DND-41 (cell line): ENCODE data around the gene LMX1A.

Experiments
- ATAC-seq: fragments of 200-7000 bp; cut with Tn5 transposase; 3 replicates; pipeline ENCODE4 v1.9.1; 2021; ENCODE audit warnings: low read depth; ENCODE audit not compliant: insufficient read depth
- DNase-seq: peaks from one replicate; pipeline ENCODE4 v3.0.0-alpha.2; 2020
- H2AFZ ChIP-seq: 2 replicates; pipeline ENCODE4 v1.6.0; 2012; ENCODE audit warnings: low read depth, low read length
- H3K27ac ChIP-seq: 2 replicates; pipeline ENCODE4 v1.5.1; 2012; ENCODE audit warnings: low read length, inconsistent platforms
- H3K27me3 ChIP-seq: fragments of 200-600 bp; sonication (generic); 2 replicates; pipeline ENCODE4 v1.6.0; 2012; ENCODE audit warnings: low read length, mild to moderate bottlenecking, inconsistent platforms; ENCODE audit not compliant: insufficient read depth, poor library complexity
- H3K36me3 ChIP-seq: 2 replicates; pipeline ENCODE4 v1.5.1; 2012; ENCODE audit warnings: low read length, inconsistent platforms; ENCODE audit not compliant: insufficient read depth
- H3K4me1 ChIP-seq: 2 replicates; pipeline ENCODE4 v1.5.1; 2012; ENCODE audit warnings: mild to moderate bottlenecking, low read length; ENCODE audit not compliant: insufficient read depth
- H3K4me2 ChIP-seq: 2 replicates; pipeline ENCODE4 v1.6.0; 2012; ENCODE audit warnings: mild to moderate bottlenecking, moderate library complexity, low read length, inconsistent platforms; ENCODE audit not compliant: insufficient read depth
- H3K4me3 ChIP-seq, 2 experiments: fragments of 200-600 bp in 1 of 2; shearing (Covaris generic) in 1 of 2; 2 replicates each; pipeline ENCODE4 v1.5.1; 2012 to 2016; ENCODE audit warnings: inconsistent platforms in 2 of 2, low read length in 2 of 2, mild to moderate bottlenecking in 2 of 2, low read depth in 1 of 2, moderate library complexity in 1 of 2
- H3K79me2 ChIP-seq: 2 replicates; pipeline ENCODE4 v1.6.0; 2012; ENCODE audit warnings: low read length, inconsistent platforms; ENCODE audit not compliant: insufficient read depth
- H3K9ac ChIP-seq: 2 replicates; pipeline ENCODE4 v1.6.0; 2012; ENCODE audit warnings: low read depth, mild to moderate bottlenecking, inconsistent platforms, low read length, moderate library complexity
- H3K9me3 ChIP-seq: 2 replicates; pipeline ENCODE4 v1.5.1; 2012; ENCODE audit warnings: low read length, moderate library complexity, mild to moderate bottlenecking, inconsistent platforms; ENCODE audit not compliant: insufficient read depth, severe bottlenecking
- H4K20me1 ChIP-seq: 2 replicates; pipeline ENCODE4 v1.6.0; 2012; ENCODE audit warnings: low read length; ENCODE audit not compliant: insufficient read depth
- EZH2 ChIP-seq: IDR thresholded peaks from 3 replicates; pipeline ENCODE4 v1.6.1; 2012; ENCODE audit warnings: borderline replicate concordance, low read depth, mild to moderate bottlenecking, moderate library complexity, low read length, inconsistent platforms; ENCODE audit not compliant: severe bottlenecking
- TF ChIP-seq, protein P1 (sequence below): IDR thresholded peaks from 2 replicates; pipeline ENCODE4 v1.5.1; 2012; ENCODE audit warnings: borderline replicate concordance, low read length, moderate library complexity, mild to moderate bottlenecking; ENCODE audit not compliant: poor library complexity, severe bottlenecking; ENCODE audit errors: extremely low read depth

Gene LMX1A

DNA sequence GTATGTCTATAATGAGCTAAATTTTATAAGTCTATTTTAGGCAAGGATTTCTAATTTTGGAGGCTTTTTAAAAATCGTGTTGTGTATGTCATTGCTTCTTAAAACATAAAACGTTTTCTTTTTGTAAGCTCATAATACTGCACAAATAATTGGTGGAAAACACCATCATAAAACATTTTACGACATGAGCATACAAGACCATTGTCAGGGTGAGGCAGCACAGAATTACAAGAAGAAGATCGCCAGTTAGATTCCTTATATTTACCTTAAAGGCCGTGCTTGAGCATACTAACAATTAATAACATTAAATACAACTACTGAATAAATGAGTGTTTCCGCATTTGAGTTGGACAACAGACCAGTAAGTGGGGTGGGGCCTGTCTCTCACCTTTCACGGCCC is 19.1 kb upstream of the LMX1A start:
- Histone ChIP-seq H3K27ac (no peak overlapping the region), H2AFZ (no peak overlapping the region), H4K20me1 (peaks cover 5% of the 10 kb centered on the region), H3K4me2 (no peak overlapping the region), H3K27me3 (peaks cover 57% of the 10 kb centered on the region), H3K9me3 (no peaks in the 10 kb centered on the region), H3K36me3 (no peaks in the 10 kb centered on the region), H3K4me3 (no peak overlapping the region), H3K9ac (no peak overlapping the region), H3K4me1 (no peaks in the 10 kb centered on the region), H3K79me2 (no peaks in the 10 kb centered on the region)
- no peak for DNase-seq
- no peak for TF ChIP-seq EZH2
- TF ChIP-seq, protein P1, sequence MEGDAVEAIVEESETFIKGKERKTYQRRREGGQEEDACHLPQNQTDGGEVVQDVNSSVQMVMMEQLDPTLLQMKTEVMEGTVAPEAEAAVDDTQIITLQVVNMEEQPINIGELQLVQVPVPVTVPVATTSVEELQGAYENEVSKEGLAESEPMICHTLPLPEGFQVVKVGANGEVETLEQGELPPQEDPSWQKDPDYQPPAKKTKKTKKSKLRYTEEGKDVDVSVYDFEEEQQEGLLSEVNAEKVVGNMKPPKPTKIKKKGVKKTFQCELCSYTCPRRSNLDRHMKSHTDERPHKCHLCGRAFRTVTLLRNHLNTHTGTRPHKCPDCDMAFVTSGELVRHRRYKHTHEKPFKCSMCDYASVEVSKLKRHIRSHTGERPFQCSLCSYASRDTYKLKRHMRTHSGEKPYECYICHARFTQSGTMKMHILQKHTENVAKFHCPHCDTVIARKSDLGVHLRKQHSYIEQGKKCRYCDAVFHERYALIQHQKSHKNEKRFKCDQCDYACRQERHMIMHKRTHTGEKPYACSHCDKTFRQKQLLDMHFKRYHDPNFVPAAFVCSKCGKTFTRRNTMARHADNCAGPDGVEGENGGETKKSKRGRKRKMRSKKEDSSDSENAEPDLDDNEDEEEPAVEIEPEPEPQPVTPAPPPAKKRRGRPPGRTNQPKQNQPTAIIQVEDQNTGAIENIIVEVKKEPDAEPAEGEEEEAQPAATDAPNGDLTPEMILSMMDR, result no peak
- ATAC-seq, result no peak

DNA sequence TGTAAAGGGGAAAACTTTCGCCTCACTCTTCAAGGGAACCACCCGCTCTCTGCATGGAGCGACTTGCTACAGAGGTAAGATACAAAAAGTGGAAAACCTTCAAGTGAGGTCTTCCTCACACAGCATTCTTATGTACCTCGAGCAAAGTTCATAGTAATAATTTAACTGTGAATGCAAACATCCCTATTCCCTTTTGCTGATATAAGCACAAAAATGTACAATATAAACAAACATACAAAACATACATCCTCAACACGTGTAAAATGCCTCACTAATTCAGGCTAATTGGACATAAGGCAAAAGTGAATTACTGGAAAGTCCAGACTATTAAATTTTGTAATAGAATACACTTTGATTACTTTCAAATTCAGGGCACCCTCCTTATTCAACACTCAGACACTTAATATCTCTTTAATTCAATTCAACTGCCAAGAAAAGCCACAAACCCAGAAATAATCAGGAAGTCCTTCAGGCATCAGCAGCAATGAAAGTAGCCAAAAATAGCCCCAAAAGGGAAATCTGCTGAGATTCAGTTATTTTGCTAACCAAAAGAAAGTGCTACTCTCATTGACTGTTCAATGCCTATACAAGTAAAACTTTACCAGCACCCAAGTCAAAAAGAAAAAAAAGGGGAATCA is 15.2 kb upstream of the LMX1A start:
- DNase-seq (no peak), ATAC-seq (no peak)
- H3K4me1 ChIP-seq, result no peaks in the 10 kb centered on the region
- no peak overlapping the region for H3K4me2 ChIP-seq
- no peaks in the 10 kb centered on the region for H3K36me3 ChIP-seq
- H4K20me1 ChIP-seq, result peaks cover 8% of the 10 kb centered on the region
- no peak for TF ChIP-seq EZH2
- TF ChIP-seq, protein P1, result no peak
- H3K79me2 ChIP-seq, result no peaks in the 10 kb centered on the region
- no peak overlapping the region for H3K27ac ChIP-seq
- H2AFZ ChIP-seq, result no peak overlapping the region
- peaks cover 37% of the 10 kb centered on the region for H3K27me3 ChIP-seq
- H3K4me3 ChIP-seq, result no peak overlapping the region
- H3K9me3 ChIP-seq, result no peaks in the 10 kb centered on the region
- H3K9ac ChIP-seq, result no peak overlapping the region

DNA sequence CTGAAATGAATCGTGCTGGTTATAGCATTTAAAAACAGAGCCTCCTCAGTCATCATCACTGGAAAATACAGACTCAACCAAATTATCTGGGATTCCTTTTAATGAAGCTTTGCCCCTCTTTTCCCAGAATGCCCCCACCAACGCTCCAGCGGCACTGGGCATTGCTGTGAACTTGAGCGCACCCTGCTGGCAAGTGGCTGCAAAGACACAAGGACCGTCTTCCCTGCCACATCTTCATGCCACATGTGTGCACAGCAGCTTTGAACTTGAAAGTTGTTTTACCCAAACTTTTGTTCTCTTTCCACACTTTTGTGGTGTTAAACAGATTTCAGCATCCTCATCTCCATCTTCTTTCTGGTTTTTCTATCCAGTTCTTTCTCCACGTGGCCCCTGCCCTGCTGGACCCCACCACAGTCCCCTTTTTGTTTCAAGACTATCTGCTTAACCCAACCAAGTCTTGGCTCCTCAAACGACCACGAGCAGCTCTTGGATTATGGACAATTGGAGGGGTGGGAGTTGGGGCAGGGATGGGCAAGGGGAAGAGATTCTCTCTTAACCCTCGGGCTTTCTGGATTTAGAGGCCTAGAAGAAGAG is 12.8 kb upstream of the LMX1A start:
- no peak for TF ChIP-seq EZH2
- TF ChIP-seq, protein P1, result peak; percentile 89
- Histone ChIP-seq H3K27ac (no peak overlapping the region), H3K9me3 (no peaks in the 10 kb centered on the region), H3K36me3 (no peaks in the 10 kb centered on the region), H3K4me1 (no peaks in the 10 kb centered on the region), H2AFZ (no peak overlapping the region), H3K79me2 (no peaks in the 10 kb centered on the region), H3K4me2 (no peak overlapping the region), H4K20me1 (peaks cover 8% of the 10 kb centered on the region; the same call in 1 of the 2 replicates), H3K9ac (no peak overlapping the region), H3K4me3 (no peak overlapping the region), H3K27me3 (peaks cover 20% of the 10 kb centered on the region)
- ATAC-seq, result peak; percentile 73
- peak; percentile 61 for DNase-seq
